DOHH2 (cell line): ENCODE results near the gene POLR3C.

Source experiments
- H3F3A ChIP-seq: fragments of 200-600 bp; sonication (generic), shearing (Covaris generic); 2 replicates; pipeline ENCODE4 v1.6.0; 2016; ENCODE audit warnings: antibody characterized with exemption, mild to moderate bottlenecking; ENCODE audit not compliant: control insufficient read depth, insufficient read depth
- H3K27ac ChIP-seq: fragments of 200-600 bp; sonication (generic); 2 replicates; pipeline ENCODE4 v1.5.1; 2014; ENCODE audit warnings: low read depth, mild to moderate bottlenecking, low read length, moderate library complexity
- H3K27me3 ChIP-seq: fragments of 200-600 bp; sonication (generic); 2 replicates; pipeline ENCODE4 v1.6.1; 2014; ENCODE audit warnings: mild to moderate bottlenecking, low read length, mixed read lengths; ENCODE audit not compliant: control insufficient read depth
- H3K36me3 ChIP-seq: fragments of 200-600 bp; sonication (generic); 2 replicates; pipeline ENCODE4 v1.6.1; 2014; ENCODE audit warnings: mild to moderate bottlenecking, low read length, moderate library complexity, mixed read lengths; ENCODE audit not compliant: control insufficient read depth
- H3K4me1 ChIP-seq: fragments of 200-600 bp; sonication (generic); 2 replicates; pipeline ENCODE4 v1.6.1; 2014; ENCODE audit warnings: mild to moderate bottlenecking, low read length, mixed read lengths; ENCODE audit not compliant: control insufficient read depth
- H3K4me2 ChIP-seq: fragments of 200-600 bp; sonication (generic); 2 replicates; pipeline ENCODE4 v1.6.0; 2014; ENCODE audit warnings: mild to moderate bottlenecking, low read length, moderate library complexity
- H3K4me3 ChIP-seq: fragments of 200-600 bp; sonication (generic); 2 replicates; pipeline ENCODE4 v1.5.1; 2014; ENCODE audit warnings: mild to moderate bottlenecking, low read length, mixed read lengths
- H3K79me2 ChIP-seq: fragments of 200-600 bp; sonication (generic); 2 replicates; pipeline ENCODE4 v1.6.1; 2014; ENCODE audit warnings: mild to moderate bottlenecking, low read length, mixed read lengths; ENCODE audit not compliant: control insufficient read depth
- H3K9me2 ChIP-seq: fragments of 200-600 bp; sonication (generic); replicated peaks from 2 replicates; pipeline ENCODE4 v1.6.1; 2014; ENCODE audit warnings: mild to moderate bottlenecking, low read length, mixed read lengths; ENCODE audit not compliant: control insufficient read depth
- H3K9me3 ChIP-seq: fragments of 200-600 bp; sonication (generic); 2 replicates; pipeline ENCODE4 v1.6.1; 2014; ENCODE audit warnings: antibody characterized with exemption, low read length, mixed read lengths; ENCODE audit not compliant: control insufficient read depth, insufficient read depth
- H4K20me1 ChIP-seq: fragments of 200-600 bp; sonication (generic); 2 replicates; pipeline ENCODE4 v1.6.0; 2014; ENCODE audit warnings: low read depth, mild to moderate bottlenecking, antibody characterized with exemption, low read length, moderate library complexity; ENCODE audit not compliant: control insufficient read depth, insufficient read depth
- EZH2phosphoT487 ChIP-seq: fragments of 200-600 bp; sonication (generic); IDR thresholded peaks from 2 replicates; pipeline ENCODE4 v1.6.1; 2017; ENCODE audit warnings: borderline replicate concordance, mild to moderate bottlenecking, antibody characterized with exemption, low read length, moderate library complexity, mixed read lengths
- TF ChIP-seq, protein P1 (sequence below): fragments of 200-600 bp; sonication (generic); IDR thresholded peaks from one replicate; pipeline ENCODE4 v1.5.1; 2014; ENCODE audit warnings: antibody characterized with exemption, mild to moderate bottlenecking, low read depth, low read length; ENCODE audit not compliant: poor library complexity, severe bottlenecking

The POLR3C gene

GRCh38 chr1:145804235-145805045, 19.6 kb upstream of the POLR3C start:
- TF ChIP-seq, protein P1, sequence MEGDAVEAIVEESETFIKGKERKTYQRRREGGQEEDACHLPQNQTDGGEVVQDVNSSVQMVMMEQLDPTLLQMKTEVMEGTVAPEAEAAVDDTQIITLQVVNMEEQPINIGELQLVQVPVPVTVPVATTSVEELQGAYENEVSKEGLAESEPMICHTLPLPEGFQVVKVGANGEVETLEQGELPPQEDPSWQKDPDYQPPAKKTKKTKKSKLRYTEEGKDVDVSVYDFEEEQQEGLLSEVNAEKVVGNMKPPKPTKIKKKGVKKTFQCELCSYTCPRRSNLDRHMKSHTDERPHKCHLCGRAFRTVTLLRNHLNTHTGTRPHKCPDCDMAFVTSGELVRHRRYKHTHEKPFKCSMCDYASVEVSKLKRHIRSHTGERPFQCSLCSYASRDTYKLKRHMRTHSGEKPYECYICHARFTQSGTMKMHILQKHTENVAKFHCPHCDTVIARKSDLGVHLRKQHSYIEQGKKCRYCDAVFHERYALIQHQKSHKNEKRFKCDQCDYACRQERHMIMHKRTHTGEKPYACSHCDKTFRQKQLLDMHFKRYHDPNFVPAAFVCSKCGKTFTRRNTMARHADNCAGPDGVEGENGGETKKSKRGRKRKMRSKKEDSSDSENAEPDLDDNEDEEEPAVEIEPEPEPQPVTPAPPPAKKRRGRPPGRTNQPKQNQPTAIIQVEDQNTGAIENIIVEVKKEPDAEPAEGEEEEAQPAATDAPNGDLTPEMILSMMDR, result no peak
- no peak for TF ChIP-seq EZH2phosphoT487
- Histone ChIP-seq H4K20me1 (no peaks in the 10 kb centered on the region), H3K4me3 (no peak overlapping the region), H3K27me3 (no peaks in the 10 kb centered on the region), H3K36me3 (0 out of 2 replicates have a peak, but pooled peaks cover 6% of the 10 kb centered on the region), H3K9me3 (peaks cover 3% of the 10 kb centered on the region; the same call in 1 of the 2 replicates), H3F3A (no peaks in the 10 kb centered on the region), H3K4me2 (no peak overlapping the region), H3K9me2 (no peaks in the 10 kb centered on the region), H3K79me2 (peaks cover 90% of the 10 kb centered on the region), H3K27ac (no peak overlapping the region), H3K4me1 (no peaks in the 10 kb centered on the region)

DNA sequence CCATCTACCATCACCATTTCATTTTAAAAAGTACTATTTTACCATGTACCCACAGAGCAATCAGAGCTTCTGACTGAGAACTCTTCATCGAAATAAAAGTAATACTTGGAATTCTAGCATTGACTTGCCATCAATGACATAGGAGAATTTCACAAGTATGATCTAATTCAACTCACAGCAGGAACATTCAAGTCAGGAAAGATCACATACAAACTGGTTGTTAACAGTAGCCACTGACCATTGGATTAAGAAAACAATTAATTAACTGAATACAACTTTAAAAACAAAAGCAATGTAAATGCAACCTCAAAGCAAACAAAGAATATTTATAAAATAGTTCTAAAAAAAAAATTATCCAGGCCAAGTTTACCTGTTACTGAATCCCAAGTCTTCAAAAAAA, 18.9 kb upstream of the POLR3C start:
- H3K9me3 ChIP-seq, result no peaks in the 10 kb centered on the region
- no peaks in the 10 kb centered on the region for H3K27me3 ChIP-seq
- no peaks in the 10 kb centered on the region for H3K4me1 ChIP-seq
- no peak overlapping the region for H3K4me3 ChIP-seq
- H3K4me2 ChIP-seq, result no peak overlapping the region
- no peaks in the 10 kb centered on the region for H3F3A ChIP-seq
- 0 out of 2 replicates have a peak, but pooled peaks cover 1% of the 10 kb centered on the region for H3K36me3 ChIP-seq
- peaks cover 84% of the 10 kb centered on the region for H3K79me2 ChIP-seq
- H3K9me2 ChIP-seq, result no peaks in the 10 kb centered on the region
- no peaks in the 10 kb centered on the region for H4K20me1 ChIP-seq
- no peak for TF ChIP-seq EZH2phosphoT487
- TF ChIP-seq, protein P1, result no peak
- H3K27ac ChIP-seq, result no peak overlapping the region

DNA sequence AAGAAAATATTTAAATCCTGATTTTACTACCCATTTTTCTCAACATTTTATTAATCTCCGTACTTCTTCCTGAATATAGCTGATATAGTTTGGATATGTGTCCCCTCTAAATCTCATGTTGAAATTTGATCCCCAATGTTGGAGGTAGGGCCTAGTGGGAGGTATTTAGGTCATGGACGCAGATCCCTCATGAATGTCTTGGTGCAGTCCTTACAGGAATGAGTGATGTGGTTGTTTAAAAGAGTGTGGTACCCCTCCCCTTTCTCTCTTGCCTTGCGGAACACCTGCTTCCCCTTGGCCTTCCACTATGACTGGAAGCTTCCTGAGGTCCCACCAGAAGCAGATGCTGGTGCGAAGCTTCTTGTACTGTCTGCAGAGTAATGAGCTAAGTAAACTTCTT, 17.6 kb upstream of the POLR3C start:
- peaks cover 71% of the 10 kb centered on the region for H3K79me2 ChIP-seq
- no peak overlapping the region for H3K4me2 ChIP-seq
- H3K27me3 ChIP-seq, result no peaks in the 10 kb centered on the region
- H3K4me1 ChIP-seq, result no peaks in the 10 kb centered on the region
- no peaks in the 10 kb centered on the region for H3K9me3 ChIP-seq
- TF ChIP-seq EZH2phosphoT487, result no peak
- TF ChIP-seq, protein P1, result no peak
- H3K9me2 ChIP-seq, result no peaks in the 10 kb centered on the region
- no peak overlapping the region for H3K27ac ChIP-seq
- H3F3A ChIP-seq, result no peaks in the 10 kb centered on the region
- H3K4me3 ChIP-seq, result no peak overlapping the region
- H4K20me1 ChIP-seq, result no peaks in the 10 kb centered on the region
- H3K36me3 ChIP-seq, result no peaks in the 10 kb centered on the region
